ENCODE results near the gene DUSP6. TPM values are rescaled to one million over a fixed set of nuclear protein-coding genes. Genes with fewer than 3 reads are reported as not detected.

DUSP6 gene
- total RNA-seq, 2 donors from 2014 or later, result 115 to 182 TPM

GRCh38 chr12:89328151-89329030, 23.9 kb downstream of the DUSP6 start:
- Mint-ChIP-seq H3K27ac (no peak overlapping the region), H3K27me3 (ENCODE audit: low read depth) (no peaks in the 10 kb centered on the region), H3K36me3 (ENCODE audit: insufficient read depth in 2 of 2) (peaks cover 5 to 13% of the 10 kb centered on the region in 2 donors), H3K4me1 (ENCODE audit: low read depth) (peaks cover 8% of the 10 kb centered on the region), H3K4me3 (no peak overlapping the region), H3K9me3 (peaks cover 2 to 10% of the 10 kb centered on the region in 2 donors)
- no peak for DNase-seq
- ATAC-seq (replicated peaks in 1 of 2), result no peak

- Mint-ChIP-seq H3K4me3 (no peak overlapping the region), H3K4me1 (ENCODE audit: low read depth) (peaks cover 5% of the 10 kb centered on the region), H3K27me3 (ENCODE audit: low read depth) (no peaks in the 10 kb centered on the region), H3K36me3 (ENCODE audit: insufficient read depth in 2 of 2) (peaks cover 5 to 12% of the 10 kb centered on the region in 2 donors), H3K27ac (no peak overlapping the region), H3K9me3 (peaks cover 2 to 10% of the 10 kb centered on the region in 2 donors)
- DNase-seq (no peak), ATAC-seq (replicated peaks in 1 of 2) (no peak)
These were observed 24.7 kb downstream of the DUSP6 start for GRCh38 chr12:89327486-89328094.

- no peak overlapping the region for H3K4me3 Mint-ChIP-seq
- H3K27me3 Mint-ChIP-seq (ENCODE audit: low read depth), result no peaks in the 10 kb centered on the region
- ATAC-seq (replicated peaks in 1 of 2), result no peak
- no peak for DNase-seq
- peaks cover 2 to 9% of the 10 kb centered on the region in 2 donors for H3K9me3 Mint-ChIP-seq
- peaks cover 5% of the 10 kb centered on the region for H3K4me1 Mint-ChIP-seq (ENCODE audit: low read depth)
- no peak overlapping the region for H3K27ac Mint-ChIP-seq
- H3K36me3 Mint-ChIP-seq (ENCODE audit: insufficient read depth in 2 of 2), result peaks cover 5 to 12% of the 10 kb centered on the region in 2 donors
These were observed 25.9 kb downstream of the DUSP6 start for GRCh38 chr12:89326239-89327040.

GRCh38 chr12:89325495-89325894, 26.8 kb downstream of the DUSP6 start:
- Mint-ChIP-seq H3K36me3 (ENCODE audit: insufficient read depth in 2 of 2) (peaks cover 3 to 6% of the 10 kb centered on the region in 2 donors), H3K4me3 (no peak overlapping the region), H3K27ac (no peak overlapping the region), H3K27me3 (ENCODE audit: low read depth) (no peaks in the 10 kb centered on the region), H3K4me1 (ENCODE audit: low read depth) (peaks cover 5% of the 10 kb centered on the region), H3K9me3 (peaks cover 0 to 3% of the 10 kb centered on the region in 2 donors)
- no peak for DNase-seq
- no peak for ATAC-seq (replicated peaks in 1 of 2)

GRCh38 chr12:89324437-89324836, 27.9 kb downstream of the DUSP6 start:
- H3K27me3 Mint-ChIP-seq (ENCODE audit: low read depth), result no peaks in the 10 kb centered on the region
- no peak overlapping the region for H3K4me3 Mint-ChIP-seq
- H3K27ac Mint-ChIP-seq, result no peak overlapping the region
- H3K9me3 Mint-ChIP-seq, result peaks cover 0 to 2% of the 10 kb centered on the region in 2 donors
- H3K36me3 Mint-ChIP-seq (ENCODE audit: insufficient read depth in 2 of 2), result peaks cover 0 to 2% of the 10 kb centered on the region in 2 donors
- peaks cover 5% of the 10 kb centered on the region for H3K4me1 Mint-ChIP-seq (ENCODE audit: low read depth)
- DNase-seq, result no peak
- no peak for ATAC-seq (replicated peaks in 1 of 2)

- H3K4me1 Mint-ChIP-seq (ENCODE audit: low read depth), result peaks cover 5% of the 10 kb centered on the region
- H3K36me3 Mint-ChIP-seq (ENCODE audit: insufficient read depth in 2 of 2), result no peaks in the 10 kb centered on the region
- ATAC-seq (replicated peaks in 1 of 2) (no peak), DNase-seq (no peak)
- H3K9me3 Mint-ChIP-seq, result no peaks in the 10 kb centered on the region
- H3K4me3 Mint-ChIP-seq, result no peak overlapping the region
- H3K27ac Mint-ChIP-seq, result no peak overlapping the region
- H3K27me3 Mint-ChIP-seq (ENCODE audit: low read depth), result no peaks in the 10 kb centered on the region
These were observed 28.6 kb downstream of the DUSP6 start for GRCh38 chr12:89323568-89324218.

GRCh38 chr12:89320735-89321134, 31.6 kb downstream of the DUSP6 start:
- H3K4me1 Mint-ChIP-seq (ENCODE audit: low read depth), result peaks cover 10% of the 10 kb centered on the region
- no peak overlapping the region for H3K4me3 Mint-ChIP-seq
- H3K27ac Mint-ChIP-seq, result no peak overlapping the region
- DNase-seq (no peak), ATAC-seq (replicated peaks in 1 of 2) (no peak)
- H3K9me3 Mint-ChIP-seq, result no peaks in the 10 kb centered on the region
- no peaks in the 10 kb centered on the region for H3K36me3 Mint-ChIP-seq (ENCODE audit: insufficient read depth in 2 of 2)
- H3K27me3 Mint-ChIP-seq (ENCODE audit: low read depth), result no peaks in the 10 kb centered on the region

- peaks cover 11% of the 10 kb centered on the region for H3K4me1 Mint-ChIP-seq (ENCODE audit: low read depth)
- H3K36me3 Mint-ChIP-seq (ENCODE audit: insufficient read depth in 2 of 2), result no peaks in the 10 kb centered on the region
- ATAC-seq (replicated peaks in 1 of 2), result no peak
- no peak overlapping the region for H3K27ac Mint-ChIP-seq
- no peaks in the 10 kb centered on the region for H3K27me3 Mint-ChIP-seq (ENCODE audit: low read depth)
- no peak overlapping the region for H3K4me3 Mint-ChIP-seq
- H3K9me3 Mint-ChIP-seq, result no peaks in the 10 kb centered on the region
- no peak for DNase-seq
These were observed 32.7 kb downstream of the DUSP6 start for GRCh38 chr12:89319606-89320005.

GRCh38 chr12:89319122-89319521, 33.2 kb downstream of the DUSP6 start:
- no peak for DNase-seq
- H3K36me3 Mint-ChIP-seq (ENCODE audit: insufficient read depth in 2 of 2), result no peaks in the 10 kb centered on the region
- H3K27me3 Mint-ChIP-seq (ENCODE audit: low read depth), result no peaks in the 10 kb centered on the region
- H3K27ac Mint-ChIP-seq, result no peak overlapping the region
- no peaks in the 10 kb centered on the region for H3K9me3 Mint-ChIP-seq
- no peak overlapping the region for H3K4me3 Mint-ChIP-seq
- H3K4me1 Mint-ChIP-seq (ENCODE audit: low read depth), result peaks cover 16% of the 10 kb centered on the region
- no peak for ATAC-seq (replicated peaks in 1 of 2)

- no peaks in the 10 kb centered on the region for H3K36me3 Mint-ChIP-seq (ENCODE audit: insufficient read depth in 2 of 2)
- ATAC-seq (replicated peaks in 1 of 2), result no peak
- no peaks in the 10 kb centered on the region for H3K9me3 Mint-ChIP-seq
- H3K27me3 Mint-ChIP-seq (ENCODE audit: low read depth), result no peaks in the 10 kb centered on the region
- no peak overlapping the region for H3K27ac Mint-ChIP-seq
- no peak for DNase-seq
- H3K4me3 Mint-ChIP-seq, result peak overlapping the region in 1 of 2 donors; percentile 8
- peaks cover 21% of the 10 kb centered on the region for H3K4me1 Mint-ChIP-seq (ENCODE audit: low read depth)
These were observed 35.6 kb downstream of the DUSP6 start for GRCh38 chr12:89316705-89317139.

- Mint-ChIP-seq H3K27ac (no peak overlapping the region), H3K27me3 (ENCODE audit: low read depth) (no peaks in the 10 kb centered on the region), H3K36me3 (ENCODE audit: insufficient read depth in 2 of 2) (no peaks in the 10 kb centered on the region), H3K9me3 (no peaks in the 10 kb centered on the region), H3K4me1 (ENCODE audit: low read depth) (peaks cover 31% of the 10 kb centered on the region), H3K4me3 (peak overlapping the region in 1 of 2 donors; percentile 7)
- ATAC-seq (replicated peaks in 1 of 2), result peak in 1 of 2 donors; percentile 30
- no peak for DNase-seq
These were observed 38.1 kb downstream of the DUSP6 start for GRCh38 chr12:89314060-89314761.

GRCh38 chr12:89311703-89312293, 40.5 kb downstream of the DUSP6 start:
- Mint-ChIP-seq H3K4me3 (no peak overlapping the region), H3K27me3 (ENCODE audit: low read depth) (no peaks in the 10 kb centered on the region), H3K4me1 (ENCODE audit: low read depth) (peaks cover 54% of the 10 kb centered on the region), H3K9me3 (no peaks in the 10 kb centered on the region), H3K36me3 (ENCODE audit: insufficient read depth in 2 of 2) (peaks cover 0 to 4% of the 10 kb centered on the region in 2 donors), H3K27ac (no peak overlapping the region)
- ATAC-seq (replicated peaks in 1 of 2), result no peak
- no peak for DNase-seq

Measured in activated T-cell treated with anti-CD3 and anti-CD28 coated beads, Interleukin-2, amount 50 U/mL, for 72 hours (primary cell).